Mucosa of stomach (tissue), 1 donor: ENCODE data around the gene RNF214.
"Not testable (repeated sequence)": the region's sequence is repeated elsewhere in the genome, so short reads cannot be mapped to it uniquely, and the experiment has no call there.

Experiments used
- H3K27me3 ChIP-seq: one replicate; pipeline ENCODE4 v1.7.0; 2013; ENCODE audit warnings: mild to moderate bottlenecking, low read length; ENCODE audit not compliant: control insufficient read depth, insufficient read depth
- H3K36me3 ChIP-seq: one replicate; pipeline ENCODE4 v1.7.0; 2013; ENCODE audit warnings: low read length; ENCODE audit not compliant: control insufficient read depth, insufficient read depth
- H3K4me1 ChIP-seq: one replicate; pipeline ENCODE4 v1.7.0; 2013; ENCODE audit warnings: mild to moderate bottlenecking, low read length; ENCODE audit not compliant: control insufficient read depth, insufficient read depth
- H3K4me3 ChIP-seq: one replicate; pipeline ENCODE4 v1.7.0; 2013; ENCODE audit warnings: low read length
- H3K9ac ChIP-seq: one replicate; pipeline ENCODE4 v1.7.0; 2013; ENCODE audit warnings: mild to moderate bottlenecking, low read length, moderate library complexity
- H3K9me3 ChIP-seq: one replicate; pipeline ENCODE4 v1.7.0; 2013; ENCODE audit warnings: mild to moderate bottlenecking, low read length, moderate library complexity; ENCODE audit not compliant: control insufficient read depth
- donor health status: Pancreatic carcinoma.

RNF214 gene

DNA sequence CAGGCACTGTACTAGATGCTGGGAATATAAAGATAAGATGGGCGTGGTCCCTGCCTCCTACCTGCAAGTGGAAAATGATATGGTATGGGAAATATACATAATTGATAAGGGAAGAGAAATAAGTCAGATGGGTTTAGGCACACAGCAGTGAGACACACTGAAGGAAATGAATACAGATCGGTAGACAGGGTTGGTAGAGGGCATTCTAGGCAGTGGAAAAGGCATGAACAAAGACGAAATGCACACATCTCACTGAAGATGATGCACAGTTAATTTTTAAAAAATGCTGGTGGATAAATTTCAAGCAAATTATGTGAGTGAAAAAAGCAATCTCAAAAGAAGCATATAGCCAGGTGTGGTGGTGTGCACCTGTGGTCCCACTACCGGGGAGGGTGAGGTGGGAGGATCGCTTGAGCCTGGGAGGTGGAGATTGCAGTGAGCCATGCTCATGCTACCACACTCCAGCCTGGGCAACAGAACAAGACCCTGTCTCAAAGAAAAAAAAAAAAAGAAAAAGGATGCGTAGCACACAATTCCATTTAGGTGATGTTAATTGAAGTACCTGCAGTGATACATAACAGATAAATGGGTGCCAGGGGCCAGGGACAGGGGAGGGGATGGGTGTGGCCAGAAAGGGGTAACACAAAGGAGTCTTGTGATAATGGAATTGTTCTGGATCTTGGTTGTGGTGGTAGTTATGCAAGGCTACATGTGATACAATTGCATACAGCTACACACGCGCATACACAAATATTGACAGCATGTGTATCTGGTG, 22.9 kb upstream of the RNF214 start:
- H3K4me3 ChIP-seq, H3K9me3 ChIP-seq, H3K27me3 ChIP-seq, H3K9ac ChIP-seq, H3K36me3 ChIP-seq: not testable (repeated sequence)
- H3K4me1 ChIP-seq: peaks cover 15% of the 10 kb centered on the region

DNA sequence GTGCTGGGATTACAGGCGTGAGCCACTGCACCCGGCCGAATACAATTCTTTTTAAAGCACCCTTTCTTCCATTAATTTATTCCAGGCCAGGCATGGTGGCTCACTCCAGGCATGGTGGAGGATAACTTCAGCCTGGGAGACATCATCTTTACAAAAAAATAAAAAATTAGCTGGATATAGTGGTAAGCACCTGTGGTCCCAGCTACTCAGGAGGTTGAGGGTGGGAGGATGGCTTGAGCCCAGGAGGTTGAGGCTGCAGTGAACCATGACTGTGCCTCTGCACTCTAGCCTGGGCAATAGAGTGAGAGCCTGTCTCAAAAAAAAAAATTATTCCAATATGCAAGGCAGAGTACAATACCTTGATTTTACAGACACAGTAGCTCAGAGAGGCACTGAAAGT, 21.9 kb upstream of the RNF214 start:
- peaks cover 6% of the 10 kb centered on the region for H3K36me3 ChIP-seq
- no peaks in the 10 kb centered on the region for H3K27me3 ChIP-seq
- no peak overlapping the region for H3K9ac ChIP-seq
- no peaks in the 10 kb centered on the region for H3K9me3 ChIP-seq
- peaks cover 15% of the 10 kb centered on the region for H3K4me1 ChIP-seq
- no peak overlapping the region for H3K4me3 ChIP-seq

DNA sequence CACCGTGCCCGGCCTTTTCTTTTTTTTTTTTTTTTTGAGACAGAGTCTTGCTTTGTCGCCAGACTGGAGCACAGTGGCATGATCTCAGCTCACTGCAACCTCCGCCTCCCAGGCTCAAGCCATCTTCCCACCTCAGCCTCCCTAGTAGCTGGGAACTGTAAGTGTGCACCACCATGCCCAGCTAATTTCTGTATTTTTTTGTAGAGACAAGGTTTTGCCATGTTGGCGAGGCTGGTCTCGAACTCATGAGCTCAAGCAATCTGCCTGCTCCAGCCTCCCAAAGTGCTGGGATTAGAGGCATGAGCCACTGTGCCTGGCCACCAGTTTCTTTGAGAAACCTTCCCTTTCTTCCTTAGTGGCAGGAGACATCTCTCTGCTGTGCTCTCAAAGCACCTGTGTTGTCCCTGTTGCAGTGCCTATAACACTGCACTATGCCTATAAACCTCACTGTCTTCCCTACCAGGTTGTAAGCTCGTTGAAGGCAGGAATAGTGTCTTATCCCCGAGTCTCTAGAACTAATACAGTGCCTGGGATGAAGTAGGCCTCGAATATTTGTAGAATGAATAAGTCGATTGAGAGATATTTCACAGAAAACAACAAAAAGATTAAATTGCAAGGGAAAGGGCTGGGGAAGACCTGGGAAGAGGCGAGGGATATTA, 19.6 kb upstream of the RNF214 start:
- Histone ChIP-seq H3K9ac (no peak overlapping the region), H3K27me3 (no peaks in the 10 kb centered on the region), H3K4me1 (peaks cover 20% of the 10 kb centered on the region), H3K4me3 (no peak overlapping the region), H3K36me3 (peaks cover 6% of the 10 kb centered on the region), H3K9me3 (no peaks in the 10 kb centered on the region)

DNA sequence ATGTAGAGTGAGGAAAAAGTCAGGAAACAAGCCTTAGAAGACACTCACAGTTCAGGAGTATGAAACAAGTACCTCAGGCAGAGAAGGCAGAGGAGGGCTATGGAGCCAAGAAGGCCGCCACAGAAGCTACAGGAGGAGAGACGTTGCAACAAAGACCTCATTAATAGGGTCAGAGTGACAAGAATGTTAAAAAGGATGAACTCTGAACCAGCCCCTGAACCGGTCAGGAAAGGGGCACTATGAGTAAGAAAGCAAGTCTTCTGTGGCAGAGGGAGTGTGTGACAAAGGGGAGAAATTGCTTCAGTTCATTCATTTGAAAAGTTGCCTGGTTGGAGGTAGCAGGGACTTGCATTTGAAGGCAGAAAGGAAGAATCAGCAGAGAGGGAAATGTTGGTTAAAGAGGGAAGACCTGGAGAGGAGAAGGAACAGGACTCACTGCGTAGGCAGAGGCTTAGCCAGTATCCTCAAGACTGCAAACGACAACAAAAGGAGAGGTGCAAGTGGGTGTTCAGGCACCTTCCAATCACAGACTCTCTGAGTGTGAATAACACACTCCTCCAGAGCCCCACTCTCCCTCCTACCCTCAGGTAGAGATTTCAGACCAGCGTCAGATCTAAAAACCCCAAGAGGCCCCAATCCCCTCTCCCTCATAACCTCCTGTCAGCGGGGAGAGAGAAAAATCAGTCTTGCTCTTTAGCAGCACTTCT, 17.9 kb upstream of the RNF214 start:
- no peak overlapping the region for H3K9ac ChIP-seq
- peaks cover 20% of the 10 kb centered on the region for H3K36me3 ChIP-seq
- no peak overlapping the region for H3K4me3 ChIP-seq
- H3K9me3 ChIP-seq: no peaks in the 10 kb centered on the region
- H3K27me3 ChIP-seq: no peaks in the 10 kb centered on the region
- peaks cover 34% of the 10 kb centered on the region for H3K4me1 ChIP-seq

DNA sequence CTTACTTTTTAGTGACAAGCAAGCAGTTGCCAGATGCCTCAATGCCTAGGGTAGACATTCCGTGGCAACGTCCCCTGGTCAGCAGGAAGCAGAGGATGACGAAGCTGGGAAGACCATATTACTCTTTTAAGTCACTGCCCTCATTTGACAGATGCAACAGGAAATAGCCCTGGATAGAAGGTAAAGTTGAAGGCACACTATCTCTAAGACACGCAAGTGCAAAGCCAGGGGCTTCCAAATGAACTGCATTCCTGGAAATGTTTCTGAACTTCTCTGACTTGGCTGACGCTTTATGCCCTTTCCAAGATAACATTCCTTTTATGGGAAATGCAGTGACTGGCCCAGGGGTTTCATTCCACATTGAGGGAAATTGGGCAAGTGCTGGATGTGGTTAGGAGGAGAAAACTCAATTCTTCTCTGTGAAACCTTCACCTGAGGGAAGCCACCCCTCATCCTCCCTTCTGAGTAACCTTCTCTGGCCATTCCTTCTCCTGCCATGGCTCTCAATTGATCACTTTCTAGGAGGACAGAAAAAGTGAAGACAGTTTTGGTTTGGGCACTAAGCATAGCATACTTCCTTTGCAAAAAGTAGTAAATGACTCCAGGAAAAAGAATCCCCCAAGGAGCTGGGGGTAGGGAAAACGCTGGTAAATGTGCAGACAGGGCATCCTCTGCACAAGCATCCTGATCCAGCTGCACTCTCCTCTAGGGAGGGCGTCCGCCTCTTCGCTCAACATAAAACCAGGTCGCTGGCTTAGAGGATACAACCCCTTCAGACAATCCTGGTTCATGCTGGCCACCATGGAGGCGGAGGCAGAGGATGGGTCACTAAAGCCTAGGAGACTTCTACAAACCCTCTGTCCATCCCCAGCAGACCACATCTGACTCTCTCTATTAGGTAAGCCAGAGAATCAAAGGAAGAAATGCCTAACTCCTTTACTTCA, 15.1 kb upstream of the RNF214 start:
- Histone ChIP-seq H3K9ac (no peak overlapping the region), H3K4me1 (peaks cover 50% of the 10 kb centered on the region), H3K4me3 (no peak overlapping the region), H3K9me3 (no peaks in the 10 kb centered on the region), H3K27me3 (no peaks in the 10 kb centered on the region), H3K36me3 (peaks cover 22% of the 10 kb centered on the region)

DNA sequence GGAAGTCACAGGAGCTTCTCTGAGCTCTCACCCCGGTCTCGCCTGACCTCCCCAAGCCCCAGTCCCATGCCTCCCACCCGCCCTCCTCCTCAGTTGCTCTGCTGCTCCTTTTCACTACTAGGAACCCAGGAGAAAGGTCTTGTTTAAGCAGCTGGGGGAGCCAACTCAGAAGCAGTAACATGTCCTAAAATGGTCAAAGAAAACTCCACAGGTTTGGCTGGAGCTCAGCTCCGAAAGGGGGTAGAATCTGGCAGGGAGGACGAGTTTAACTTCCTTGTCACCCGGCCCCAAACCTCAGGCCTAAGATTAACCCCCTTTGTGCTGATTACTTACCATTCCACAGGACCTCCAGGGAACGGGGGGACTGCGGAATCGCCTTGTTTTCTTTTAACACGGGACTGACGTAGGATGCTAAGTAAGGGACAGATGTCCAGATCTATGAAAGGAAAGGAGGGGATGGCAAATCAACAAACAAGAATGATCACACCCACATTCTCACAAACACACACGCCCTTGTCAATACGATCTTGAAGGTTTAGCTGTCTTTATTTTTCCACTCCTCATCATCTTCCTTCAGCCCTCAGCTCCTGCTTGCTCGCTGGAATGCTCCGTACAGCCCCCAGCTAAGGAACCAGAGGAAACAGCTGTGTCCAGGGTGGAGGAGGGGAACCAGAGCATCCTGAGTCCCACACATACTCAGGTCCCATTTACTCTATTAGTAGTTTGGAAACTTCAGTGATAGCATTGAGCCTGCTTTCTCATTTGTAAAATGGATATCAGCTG, 14.1 kb upstream of the RNF214 start:
- no peaks in the 10 kb centered on the region for H3K9me3 ChIP-seq
- no peaks in the 10 kb centered on the region for H3K27me3 ChIP-seq
- H3K36me3 ChIP-seq: peaks cover 22% of the 10 kb centered on the region
- H3K4me1 ChIP-seq: peaks cover 55% of the 10 kb centered on the region
- peak overlapping the region; percentile 48 for H3K9ac ChIP-seq
- H3K4me3 ChIP-seq: no peak overlapping the region

DNA sequence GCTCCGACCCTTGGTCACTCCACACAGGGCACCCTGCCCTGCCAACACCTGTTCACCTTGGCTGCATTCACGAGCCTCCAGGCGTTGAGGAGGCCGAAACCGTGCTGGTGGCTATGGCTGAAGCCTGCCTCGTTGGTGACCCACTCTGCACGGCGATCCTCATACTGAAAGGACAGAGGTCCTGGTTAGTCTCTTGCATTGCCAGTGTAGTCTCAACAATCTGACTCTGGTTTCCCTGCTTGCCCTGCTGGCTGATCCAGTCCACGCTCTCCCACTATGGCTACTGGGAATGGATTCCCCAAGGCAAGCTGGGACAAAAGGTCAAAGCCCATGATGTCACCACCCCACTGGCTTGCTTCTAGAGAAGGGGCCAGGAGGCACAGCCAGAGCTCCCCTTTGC, 13.5 kb upstream of the RNF214 start:
- peak overlapping the region; percentile 48 for H3K9ac ChIP-seq
- H3K9me3 ChIP-seq: no peaks in the 10 kb centered on the region
- H3K36me3 ChIP-seq: peaks cover 26% of the 10 kb centered on the region
- H3K4me1 ChIP-seq: peaks cover 62% of the 10 kb centered on the region
- H3K27me3 ChIP-seq: no peaks in the 10 kb centered on the region
- no peak overlapping the region for H3K4me3 ChIP-seq

DNA sequence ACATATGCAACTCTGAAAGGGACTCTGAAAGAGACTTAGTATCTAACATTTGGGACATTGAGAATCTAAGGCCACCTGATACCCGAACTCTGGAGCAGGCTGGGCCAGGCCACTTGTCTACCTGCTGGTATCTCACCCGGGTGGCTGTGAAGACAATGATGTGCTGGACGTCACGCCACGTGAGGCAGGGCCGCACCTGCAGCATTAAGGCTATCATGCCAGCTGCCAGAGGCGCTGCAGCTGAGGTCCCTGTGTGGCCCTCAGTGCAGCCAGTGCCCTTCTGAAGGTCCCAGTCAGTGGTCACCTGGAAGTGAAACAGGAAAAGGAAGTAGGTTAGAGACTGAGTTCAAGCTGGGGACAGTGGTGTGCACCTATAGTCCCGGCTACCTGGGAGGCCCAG, 13.0 kb upstream of the RNF214 start:
- peaks cover 67% of the 10 kb centered on the region for H3K4me1 ChIP-seq

DNA sequence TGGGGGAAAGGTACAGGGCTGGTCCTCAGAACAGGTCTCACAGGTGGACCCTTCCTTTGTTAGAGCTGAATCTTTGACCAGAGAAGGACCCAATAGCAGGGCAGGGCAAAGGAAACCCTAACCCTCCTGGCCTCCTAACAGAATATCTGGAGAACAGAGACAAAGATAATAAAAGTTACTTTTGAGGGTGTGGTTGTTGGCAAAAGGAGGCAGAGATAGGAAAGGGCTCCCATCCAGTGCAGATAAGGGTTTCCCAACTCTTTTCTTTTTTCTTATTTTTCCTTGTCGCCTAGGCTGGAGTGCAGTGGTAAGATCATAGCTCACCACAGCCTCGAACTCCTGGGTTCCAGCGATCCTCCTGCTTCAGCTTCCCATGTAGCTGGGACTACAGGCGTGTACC, 12.5 kb upstream of the RNF214 start:
- Histone ChIP-seq H3K4me1 (peaks cover 72% of the 10 kb centered on the region), H3K36me3 (peaks cover 25% of the 10 kb centered on the region), H3K9ac (peak overlapping the region; percentile 23), H3K27me3 (no peaks in the 10 kb centered on the region), H3K4me3 (no peak overlapping the region), H3K9me3 (no peaks in the 10 kb centered on the region)

More for the DNA sequence above, 13.0 kb upstream of the RNF214 start:
- Histone ChIP-seq H3K4me3 (no peak overlapping the region), H3K9me3 (no peaks in the 10 kb centered on the region), H3K9ac (no peak overlapping the region), H3K36me3 (peaks cover 29% of the 10 kb centered on the region), H3K27me3 (no peaks in the 10 kb centered on the region)

DNA sequence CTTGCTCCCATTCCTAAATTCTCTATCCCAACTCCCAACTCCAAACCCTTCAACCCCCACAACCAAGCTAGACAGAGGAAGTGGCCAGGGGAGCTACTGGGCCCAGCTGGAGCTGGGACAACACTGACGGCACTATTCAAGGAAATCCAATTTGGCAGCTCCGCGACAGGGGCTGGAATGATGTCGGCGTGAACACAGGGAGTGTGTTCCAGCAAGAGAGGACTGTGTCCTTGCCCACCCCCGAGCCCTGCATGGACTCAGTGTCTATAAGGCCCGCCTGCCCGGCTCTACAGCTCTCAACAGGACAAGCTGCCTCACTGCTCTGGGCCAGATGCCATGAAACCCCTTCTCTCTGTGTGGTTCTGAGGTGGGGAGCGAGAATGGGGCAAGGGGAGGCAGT, 11.9 kb upstream of the RNF214 start:
- H3K36me3 ChIP-seq: peaks cover 25% of the 10 kb centered on the region
- no peaks in the 10 kb centered on the region for H3K27me3 ChIP-seq
- H3K4me1 ChIP-seq: peaks cover 78% of the 10 kb centered on the region
- H3K9me3 ChIP-seq: no peaks in the 10 kb centered on the region
- H3K4me3 ChIP-seq: no peak overlapping the region
- H3K9ac ChIP-seq: peak overlapping the region; percentile 23
